GM18907 (cell line): ENCODE measurements around the gene CREM.

Experiments used
- ATAC-seq: cut with Tn5 transposase; IDR thresholded peaks from one replicate; pipeline ENCODE4 v1.9.1; 2021; ENCODE audit warnings: mild to moderate bottlenecking, moderate library complexity; ENCODE audit not compliant: unreplicated experiment

CREM gene

DNA sequence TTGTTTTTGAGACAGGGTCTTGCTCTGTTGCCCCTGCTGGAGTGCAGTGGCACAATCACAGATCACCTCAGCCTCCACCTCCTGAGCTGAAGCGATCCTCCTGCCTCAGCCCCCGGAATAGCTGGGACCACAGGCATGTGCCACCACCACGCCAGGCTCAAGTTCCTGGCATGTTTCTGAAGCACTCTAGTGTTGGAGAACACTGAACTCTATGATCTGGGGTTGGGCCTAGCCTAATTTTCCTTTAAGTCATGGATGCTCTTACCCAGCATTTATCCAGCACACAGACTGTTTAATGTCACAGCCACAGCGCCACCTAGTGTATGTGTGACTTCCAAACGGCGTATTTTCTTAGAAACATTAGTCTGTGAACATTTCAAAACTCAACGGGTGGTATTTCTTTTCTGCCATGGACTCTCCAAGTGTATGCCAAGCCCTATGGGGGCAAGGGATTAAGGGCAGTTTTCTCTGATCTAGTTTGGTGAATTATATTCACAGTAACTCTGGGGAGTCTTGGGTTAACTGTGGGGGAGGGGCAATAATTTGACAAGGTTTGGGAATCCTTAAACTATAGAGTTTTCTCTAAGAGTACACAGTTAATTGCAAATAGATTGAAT, 91.8 kb downstream of the CREM start:
- peak; percentile 74 for ATAC-seq

DNA sequence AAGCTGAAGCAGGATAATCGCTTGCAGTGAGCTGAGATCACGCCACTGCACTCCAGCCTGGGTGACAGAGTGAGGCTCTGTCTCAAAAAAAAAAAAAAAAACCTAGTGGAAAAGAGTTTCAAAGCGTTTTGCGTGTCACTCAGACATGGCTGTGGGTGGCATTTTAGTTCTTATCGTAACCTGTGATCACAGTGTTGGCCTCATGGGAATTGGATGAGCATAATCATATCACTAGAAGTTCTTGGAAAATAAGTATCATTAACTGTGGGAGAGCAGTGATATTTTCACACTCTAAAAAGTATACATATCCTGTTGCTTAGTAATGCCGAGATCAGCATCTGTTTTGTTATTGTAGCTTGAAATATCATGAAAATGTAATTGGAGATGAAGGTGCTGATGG, 92.6 kb downstream of the CREM start:
- ATAC-seq, result no peak

DNA sequence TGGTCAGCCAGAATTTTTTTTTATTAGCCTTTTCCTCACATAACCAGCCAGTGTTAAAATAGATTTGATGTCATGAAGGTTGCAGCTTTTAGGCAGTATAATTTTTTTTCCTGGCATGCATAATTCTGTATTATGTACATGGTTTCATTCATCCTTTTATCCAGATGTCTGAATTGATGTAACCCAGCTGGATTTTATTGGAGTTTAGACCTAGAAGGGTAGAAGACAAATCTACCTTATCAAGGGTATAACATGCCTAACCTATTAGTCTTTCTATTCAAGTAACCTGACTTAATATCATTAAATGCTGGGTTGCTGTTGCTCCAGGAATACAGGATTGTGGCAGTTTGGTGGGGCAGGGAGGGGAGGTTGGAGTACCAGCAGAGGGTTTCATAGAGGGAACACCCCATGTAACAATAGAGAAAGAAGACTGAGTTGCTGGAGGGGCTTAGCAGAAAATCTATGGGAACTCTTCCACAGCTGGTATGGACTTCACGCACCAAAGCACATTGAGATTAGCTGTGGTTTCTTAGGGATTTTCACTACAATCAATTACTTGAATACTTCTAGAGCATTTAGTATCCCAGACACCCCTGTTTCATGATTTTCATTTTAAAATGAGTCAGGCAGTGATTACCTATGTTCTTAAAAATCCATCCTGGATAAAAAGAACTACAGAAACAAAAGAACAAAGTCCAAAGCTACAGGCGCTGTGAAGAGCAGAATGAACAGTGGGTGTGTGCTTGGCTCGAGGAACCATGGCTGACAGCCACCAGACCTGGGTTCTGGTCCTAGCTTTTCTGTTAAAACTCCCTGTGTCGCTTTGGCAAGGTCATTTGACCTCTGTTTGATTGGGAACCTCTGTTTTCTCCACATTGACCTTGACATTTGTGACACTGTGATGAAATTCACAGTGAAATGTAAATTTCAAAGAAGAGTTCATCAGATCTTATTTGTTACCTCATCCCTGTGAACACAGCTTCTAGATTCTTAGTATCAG, 93.5 kb downstream of the CREM start:
- no peak for ATAC-seq

DNA sequence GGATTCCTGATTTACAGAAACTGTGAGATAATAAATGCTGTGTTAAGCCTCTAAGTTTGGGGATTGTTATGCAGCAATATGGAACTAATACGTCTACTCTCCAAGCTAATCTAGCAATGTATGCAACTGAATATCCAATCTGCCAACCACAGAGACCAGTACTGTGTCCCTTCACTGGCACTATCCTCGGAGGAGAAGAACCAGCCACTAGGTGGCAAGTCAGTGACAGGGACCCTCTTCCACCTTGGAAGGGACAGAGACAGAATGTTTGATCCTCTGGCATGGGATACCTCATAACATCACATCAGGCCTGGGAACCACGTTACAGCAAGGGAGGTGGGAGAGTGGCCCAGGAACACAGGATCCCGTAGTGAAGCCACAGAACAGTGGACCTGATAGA, 96.4 kb downstream of the CREM start:
- ATAC-seq, result no peak

DNA sequence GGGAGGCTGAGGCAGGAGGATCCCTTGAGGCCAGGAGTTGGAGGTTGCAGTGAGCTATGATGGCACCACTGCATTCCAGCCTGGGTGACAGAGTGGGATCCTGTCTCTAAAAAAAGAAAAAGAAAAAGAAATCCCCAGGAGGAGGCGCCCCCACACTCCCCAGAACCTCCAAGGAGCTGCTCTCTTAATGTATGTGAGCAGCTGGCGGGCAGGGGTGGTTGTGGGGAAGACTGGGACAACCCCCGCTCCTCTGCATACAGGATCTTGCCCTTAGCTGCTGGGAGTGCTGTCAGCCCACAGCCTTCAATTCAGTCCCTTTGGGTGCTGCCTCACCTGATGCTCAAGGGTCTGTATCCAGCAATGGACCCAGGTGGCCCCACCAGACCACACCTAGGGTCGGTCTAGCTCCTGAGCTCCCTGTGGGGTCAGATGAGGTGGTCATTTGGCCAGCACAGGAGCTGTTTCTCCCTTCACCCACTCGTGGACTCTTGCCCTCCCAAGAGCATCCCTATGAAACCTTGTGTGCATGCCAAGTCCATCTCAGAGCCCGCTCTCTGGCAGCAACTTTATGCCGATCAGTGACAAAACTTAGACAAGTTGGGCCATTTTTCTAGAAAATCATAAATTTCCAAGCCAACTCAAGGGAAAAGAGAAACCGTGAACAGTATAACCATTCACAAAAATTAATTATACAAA, 97.5 kb downstream of the CREM start:
- no peak for ATAC-seq

DNA sequence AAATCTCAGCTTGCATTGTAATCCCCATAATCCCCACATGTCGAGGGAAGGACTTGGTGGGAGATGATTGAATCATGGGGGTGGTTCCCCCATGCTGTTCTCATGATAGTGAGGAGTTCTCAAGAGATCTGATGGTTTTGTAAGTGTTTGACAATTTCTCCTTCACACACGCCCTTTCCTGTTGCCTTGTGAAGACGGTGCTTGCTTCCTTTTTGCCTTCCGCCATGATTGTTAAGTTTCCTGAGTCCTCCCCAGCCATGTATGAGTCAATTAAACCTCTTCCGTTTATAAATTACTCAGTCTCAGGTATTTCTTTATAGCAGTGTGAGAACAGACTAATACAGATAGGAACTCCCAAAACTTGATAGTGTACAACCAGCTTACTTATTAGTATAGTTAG, 98.6 kb downstream of the CREM start:
- no peak for ATAC-seq

DNA sequence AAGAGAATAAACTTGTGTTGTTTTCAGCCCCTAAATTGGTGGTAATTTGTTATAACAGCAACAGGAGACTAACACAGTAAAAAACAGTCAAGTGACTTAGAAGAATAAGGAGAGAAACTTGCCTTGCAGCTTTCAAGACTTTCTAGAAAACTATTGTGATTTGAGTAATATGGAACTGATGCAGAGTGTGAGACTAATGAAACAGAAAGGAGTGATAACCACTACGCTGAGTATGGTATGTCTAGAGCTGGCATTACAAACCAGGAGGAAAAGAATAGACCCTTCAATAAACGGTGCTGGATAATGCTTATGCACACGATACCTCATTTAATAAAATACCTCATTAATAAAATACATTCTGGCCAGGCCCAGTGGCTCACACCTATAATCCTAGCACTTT, 99.9 kb downstream of the CREM start:
- ATAC-seq, result no peak

DNA sequence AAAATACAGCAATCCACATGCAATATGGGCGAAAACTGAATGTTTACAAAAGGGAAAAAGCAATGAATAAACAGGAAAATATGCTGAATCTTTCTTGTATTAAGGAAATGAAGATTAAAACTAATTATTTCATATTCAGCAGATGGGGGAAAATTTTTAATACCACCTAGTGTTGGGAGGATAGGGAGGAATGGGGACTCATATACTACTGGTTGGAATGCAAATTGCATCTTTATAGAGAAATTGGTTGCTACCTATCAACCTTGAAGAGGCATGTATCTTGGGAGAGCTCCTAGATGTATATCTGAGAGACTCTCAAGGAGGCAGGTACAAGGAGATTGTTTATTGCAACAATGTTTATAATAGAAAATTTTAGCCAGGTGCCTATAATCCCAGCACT, 101.4 kb downstream of the CREM start:
- no peak for ATAC-seq

DNA sequence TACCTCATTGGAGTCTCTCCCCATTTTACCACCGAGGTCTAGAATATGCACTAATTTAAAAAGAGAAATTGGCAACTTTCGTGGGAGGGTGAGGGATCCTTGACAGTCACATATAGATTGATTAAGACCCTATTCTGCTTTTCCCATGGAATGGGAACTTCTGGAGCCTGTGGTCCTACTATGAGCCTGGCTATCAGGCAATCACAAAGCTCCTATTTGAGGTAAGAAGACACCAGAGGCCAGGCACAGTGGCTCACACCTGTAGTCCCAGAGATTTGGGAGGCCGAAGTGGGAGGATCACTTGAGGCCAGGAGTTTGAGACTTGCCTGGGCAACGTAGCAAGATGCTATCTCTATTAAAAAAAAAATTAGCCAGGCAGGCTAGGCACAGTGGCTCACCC, 105.0 kb downstream of the CREM start:
- ATAC-seq, result no peak

DNA sequence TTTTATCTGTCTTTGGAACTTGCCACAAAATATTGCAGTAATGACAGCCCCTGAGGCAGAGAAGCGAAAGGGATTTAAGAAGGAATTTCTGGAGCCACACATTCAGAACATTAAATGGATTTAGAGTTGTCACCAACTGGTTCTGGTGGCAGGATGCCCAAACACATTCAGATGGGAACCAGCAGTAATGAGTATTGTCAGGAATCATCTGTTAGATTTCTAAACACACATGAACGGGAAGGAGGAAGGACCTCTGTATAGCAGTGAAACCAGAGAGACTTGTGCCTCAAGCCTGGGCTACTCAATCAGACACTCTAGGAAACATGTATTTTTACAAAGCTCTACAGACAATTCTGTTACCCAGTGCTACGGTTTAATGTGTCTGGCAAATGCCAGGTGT, 105.9 kb downstream of the CREM start:
- ATAC-seq, result no peak

DNA sequence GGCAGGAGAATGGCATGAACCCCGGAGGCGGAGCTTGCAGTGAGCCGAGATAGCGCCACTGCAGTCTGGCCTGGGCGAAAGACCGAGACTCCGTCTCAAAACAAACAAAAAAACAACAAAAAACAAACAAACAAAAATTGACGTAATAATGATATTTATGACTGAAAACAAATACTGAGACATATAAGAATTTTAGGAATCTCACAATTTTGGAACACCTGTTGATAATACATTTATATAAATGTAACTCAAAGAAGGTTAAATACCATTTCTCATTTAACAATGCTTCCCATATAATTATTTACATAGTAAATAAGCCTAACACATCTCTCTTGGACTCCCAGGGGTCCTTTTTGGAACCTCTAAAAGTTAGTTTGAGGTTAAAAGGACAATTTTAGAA, 107.4 kb downstream of the CREM start:
- ATAC-seq, result no peak

DNA sequence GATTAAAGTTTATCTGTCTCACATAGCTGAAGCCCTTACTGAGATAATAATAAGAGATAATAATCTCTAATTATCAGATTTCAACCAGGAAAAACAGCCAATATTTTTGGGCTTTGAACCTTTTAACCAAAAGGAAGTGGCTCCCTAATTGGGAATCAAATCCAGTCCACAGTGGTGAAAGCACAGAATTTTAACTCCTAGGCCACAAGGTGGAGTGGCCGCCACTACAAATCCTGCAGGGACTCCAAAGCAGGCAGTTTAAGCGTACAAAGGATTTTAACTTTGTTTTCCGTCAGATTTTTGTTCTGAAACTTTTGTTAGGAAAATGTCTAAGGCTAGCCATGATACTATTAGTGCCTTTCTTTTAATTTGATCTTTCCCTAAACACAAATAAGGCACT, 110.1 kb downstream of the CREM start:
- no peak for ATAC-seq

DNA sequence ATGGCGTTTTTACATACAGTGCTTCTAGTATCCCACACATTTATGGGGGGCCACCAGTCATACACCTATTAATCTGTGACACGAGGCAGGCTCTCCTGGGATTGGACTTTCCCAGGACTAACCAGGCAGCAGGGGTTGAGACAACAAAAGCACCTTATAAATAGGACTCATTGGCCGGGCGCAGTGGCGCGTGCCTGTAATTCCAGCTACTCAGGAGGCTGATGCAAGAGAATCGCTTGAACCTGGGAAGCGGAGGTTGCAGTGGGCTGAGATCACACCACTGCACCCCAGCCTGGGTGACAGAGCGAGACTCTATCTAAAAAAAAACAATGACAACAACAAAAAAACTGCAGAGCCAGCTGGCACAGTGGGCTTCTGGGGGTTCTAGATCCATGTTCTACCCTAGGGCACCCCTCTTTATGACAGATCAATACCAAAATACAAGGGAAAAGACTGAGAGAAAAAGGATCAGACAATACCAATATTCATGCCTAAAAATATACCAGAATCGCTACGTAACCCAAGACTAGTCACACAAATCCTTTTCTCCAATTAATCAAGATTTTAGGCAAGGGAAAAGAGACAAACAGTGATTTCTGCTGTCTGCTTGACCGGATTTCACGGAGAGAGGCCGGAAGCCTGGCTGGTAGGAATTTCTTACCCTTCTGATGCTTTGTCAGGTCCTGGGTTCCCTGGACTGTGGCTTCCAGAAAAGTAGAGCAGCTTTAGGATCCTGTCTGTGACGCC, 111.3 kb downstream of the CREM start:
- ATAC-seq, result no peak

DNA sequence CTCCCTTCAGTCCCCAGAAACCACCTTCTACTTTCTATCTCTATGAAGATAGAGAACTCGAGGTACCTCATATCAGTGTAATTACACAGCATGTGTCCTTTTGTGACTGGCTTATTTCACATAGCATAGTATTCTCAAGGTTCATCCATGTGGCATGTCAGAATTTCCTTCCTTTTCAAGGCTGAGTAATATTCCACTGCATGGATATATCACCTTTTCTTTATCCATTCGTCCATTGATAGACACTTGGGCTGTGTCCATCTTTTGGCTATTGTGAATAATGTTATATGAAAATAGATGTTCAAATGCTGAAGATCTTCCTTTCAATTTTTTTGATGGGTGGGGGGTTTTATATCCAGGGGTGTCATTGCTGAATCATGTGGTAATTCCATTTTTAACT, 117.9 kb downstream of the CREM start:
- ATAC-seq, result no peak

DNA sequence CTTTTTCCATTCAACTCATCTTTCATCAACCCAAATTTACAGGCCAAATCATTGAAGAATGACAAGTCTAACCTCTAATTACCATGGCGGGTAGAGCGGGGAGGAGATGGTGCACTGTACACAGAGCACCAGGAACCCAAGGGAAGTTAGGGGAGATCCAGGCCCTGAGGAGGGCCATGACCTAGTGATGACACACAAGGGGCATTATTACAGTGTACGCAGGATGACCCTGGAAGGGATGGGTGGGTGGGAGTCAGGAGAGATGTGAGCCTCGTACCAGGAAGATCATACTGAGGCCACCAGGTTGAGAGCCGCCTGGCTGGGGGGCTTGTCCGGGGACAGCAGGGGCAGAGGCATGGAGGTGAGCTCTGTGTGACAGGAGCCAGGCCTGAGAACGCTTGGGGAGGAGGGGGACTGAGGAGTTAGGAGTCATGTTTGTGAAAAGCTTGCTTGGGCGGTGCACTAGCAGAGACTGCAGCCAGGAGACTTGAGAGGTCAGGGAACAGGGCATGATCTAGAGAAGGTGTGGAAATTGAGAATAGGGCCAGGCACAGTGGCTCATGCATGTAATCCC, 120.2 kb downstream of the CREM start:
- ATAC-seq, result no peak

DNA sequence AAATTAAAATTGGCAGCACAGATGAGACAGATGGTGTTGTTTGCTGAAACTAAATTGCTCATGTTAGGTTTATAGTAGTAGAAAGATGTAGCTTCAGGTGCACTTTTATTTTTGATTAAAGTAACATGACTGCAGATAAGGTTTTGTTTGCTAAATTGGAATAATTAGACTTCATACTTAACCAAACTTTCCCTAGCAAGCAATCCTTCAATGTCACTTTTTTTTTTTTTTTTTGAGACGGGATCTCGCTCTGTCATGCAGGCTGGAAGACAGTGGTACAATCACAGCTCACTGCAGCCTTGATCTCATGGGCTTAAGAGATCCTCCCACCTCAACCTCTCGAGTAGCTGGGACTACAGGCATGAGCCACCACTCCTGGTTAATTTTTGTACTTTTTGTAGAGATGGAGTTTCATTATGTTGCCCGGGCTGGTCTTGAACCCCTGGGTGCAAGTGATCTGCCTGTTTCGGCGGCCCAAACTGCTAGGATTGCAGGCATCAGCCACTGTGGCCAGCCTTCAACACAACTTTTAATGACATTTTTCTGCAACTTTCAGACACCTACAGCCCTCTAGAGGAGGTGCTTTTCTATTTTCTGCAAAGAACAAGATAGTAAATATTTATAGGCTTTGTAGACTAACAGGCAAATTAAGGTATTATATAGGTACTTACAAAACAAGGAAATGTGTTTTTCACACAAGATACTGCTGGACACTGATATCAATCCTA, 124.9 kb downstream of the CREM start:
- no peak for ATAC-seq

DNA sequence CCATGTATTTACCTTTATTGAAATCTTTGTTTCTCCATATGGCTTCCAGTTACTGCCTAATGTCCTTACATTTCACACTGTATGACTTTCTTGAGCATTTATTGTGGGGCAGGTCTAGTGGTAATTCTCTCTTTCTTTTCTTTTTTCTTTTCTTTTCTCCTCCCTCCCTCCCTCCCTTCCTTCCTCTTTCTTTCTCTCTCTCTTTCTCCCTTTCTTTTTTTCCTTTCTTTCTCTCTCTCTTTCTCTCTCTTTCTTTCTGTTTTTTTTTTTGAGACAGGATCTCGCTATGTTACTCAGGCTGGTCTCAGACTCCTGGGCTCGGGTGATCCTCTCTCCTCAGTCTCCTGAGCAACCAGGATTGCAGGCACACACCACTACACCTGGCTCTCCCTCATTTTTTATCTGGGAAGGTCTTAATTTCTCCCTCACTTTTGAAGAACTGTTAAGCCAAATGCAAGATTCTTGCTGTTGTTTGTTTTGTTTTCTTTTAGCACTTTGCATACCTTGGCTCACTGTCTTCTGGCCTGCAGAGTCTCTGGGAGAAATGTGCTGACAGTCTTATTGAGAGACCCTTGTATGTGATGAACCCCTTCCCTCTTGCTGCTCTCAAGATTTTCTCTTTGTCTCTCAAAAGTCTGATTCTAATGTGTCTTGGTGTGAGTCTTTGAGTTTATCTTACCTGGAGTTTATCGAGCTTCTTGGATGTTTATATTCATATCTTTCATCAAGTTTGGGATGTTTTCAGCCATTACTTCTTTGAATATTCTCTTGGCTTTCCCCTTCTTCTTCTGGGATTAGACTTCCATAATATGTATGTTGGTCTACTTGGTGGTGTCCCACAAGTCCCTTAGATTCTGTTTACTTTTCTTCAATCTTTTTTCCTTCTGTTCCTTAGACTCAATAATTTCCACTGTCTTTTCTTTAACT, 130.7 kb downstream of the CREM start:
- no peak for ATAC-seq

DNA sequence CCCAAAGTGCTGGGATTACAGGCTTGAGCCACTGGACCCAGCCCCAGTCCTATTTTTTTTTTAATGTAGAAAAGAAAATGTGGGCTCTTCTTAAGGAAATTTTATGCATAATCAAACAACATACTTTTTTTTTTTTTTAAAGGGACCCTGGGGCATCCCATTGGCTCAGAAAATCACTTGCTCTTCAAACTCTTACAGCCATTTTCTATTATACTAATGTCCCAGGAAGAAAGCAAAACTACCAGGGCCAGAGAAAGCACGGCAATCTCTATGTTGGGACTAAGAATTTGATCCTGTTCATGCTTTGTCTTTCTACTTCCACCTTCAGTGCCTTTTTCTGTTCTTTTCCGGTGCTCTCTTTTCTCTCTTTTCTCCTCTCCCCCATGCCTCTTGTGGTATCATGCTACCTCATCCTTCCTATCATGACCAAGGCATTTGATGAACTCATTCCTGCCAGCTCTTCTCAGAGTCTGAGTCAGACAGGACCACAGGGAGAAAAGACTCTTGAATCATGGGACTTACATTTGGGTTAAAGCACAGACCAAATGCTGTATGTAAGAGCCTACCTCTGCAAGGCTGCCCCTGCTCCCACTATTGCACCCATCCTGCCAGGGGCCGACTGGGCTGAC, 133.2 kb downstream of the CREM start:
- ATAC-seq, result no peak

DNA sequence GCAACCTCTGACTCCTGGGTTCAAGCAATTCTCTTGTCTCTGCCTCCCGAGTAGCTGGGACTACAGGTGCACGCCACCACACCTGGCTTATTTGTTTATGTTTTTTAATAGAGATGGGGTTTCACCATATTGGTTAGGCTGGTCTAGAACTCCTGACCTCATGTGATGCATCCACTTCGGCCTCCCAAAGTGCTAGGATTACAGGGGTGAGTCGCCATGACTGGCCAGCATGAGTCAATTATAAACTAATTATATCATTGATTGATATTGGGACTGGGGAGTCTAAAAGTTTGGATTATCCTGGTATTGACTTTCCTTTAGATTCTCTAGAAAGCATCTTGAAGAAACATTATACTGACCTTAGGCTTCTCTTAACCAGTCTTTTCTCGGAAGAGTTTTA, 135.8 kb downstream of the CREM start:
- no peak for ATAC-seq
